HEK293 (cell line): Measurements from ENCODE around the gene INTS6.

Experiments
- CTCF ChIA-PET: fragments of 350-600 bp; formaldehyde crosslinking; extraction: SDS; loops from one replicate; lab custom pipeline; 2021; ENCODE audit warnings: antibody characterized with exemption; lab: Yijun Ruan, JAX
- POLR2A ChIA-PET: fragments of 300-600 bp; formaldehyde crosslinking; extraction: SDS; loops from one replicate; lab custom pipeline; 2020; ENCODE audit warnings: antibody characterized with exemption, inconsistent platforms; lab: Yijun Ruan, JAX
- H3K27ac ChIP-seq: fragments of 200-500 bp; sonication (Bioruptor generic); 2 replicates; pipeline ENCODE4 v1.5.1; 2014; ENCODE audit warnings: low read depth, low read length, control low read depth, inconsistent platforms; ENCODE audit errors: extremely low read depth
- H3K36me3 ChIP-seq, 2 experiments: fragments of 200-500 bp in 1 of 2; sonication (Bioruptor generic) in 1 of 2; 1 replicate in 1 of 2; 2 replicates in 1 of 2; pipeline ENCODE4 v1.5.1; 2014 to 2017; ENCODE audit warnings: inconsistent platforms in 2 of 2, low read length in 2 of 2; ENCODE audit not compliant: control insufficient read depth in 2 of 2, insufficient read depth in 1 of 2
- H3K4me1 ChIP-seq: fragments of 200-500 bp; sonication (Bioruptor generic); 2 replicates; pipeline ENCODE4 v1.5.1; 2014; ENCODE audit warnings: mild to moderate bottlenecking, low read length, inconsistent platforms; ENCODE audit not compliant: control insufficient read depth, insufficient read depth
- H3K4me3 ChIP-seq: 2 replicates; pipeline ENCODE4 v1.5.1; 2011; ENCODE audit warnings: low read depth, mild to moderate bottlenecking, control low read depth, low read length, moderate library complexity
- H3K9me3 ChIP-seq: fragments of 200-500 bp; sonication (Bioruptor generic); 2 replicates; pipeline ENCODE4 v1.5.1; 2014; ENCODE audit warnings: low read depth, low read length, inconsistent platforms; ENCODE audit not compliant: control insufficient read depth, insufficient read depth
- BCL11A ChIP-seq: fragments of 450-650 bp; formaldehyde crosslinking; IDR thresholded peaks from 2 replicates; pipeline ENCODE4 v1.5.1; 2016; ENCODE audit warnings: low read depth, missing biosample characterization, missing genetic modification characterization
- GFI1B ChIP-seq: fragments of 450-650 bp; formaldehyde crosslinking; IDR thresholded peaks from 2 replicates; pipeline ENCODE4 v1.5.1; 2016; ENCODE audit warnings: missing biosample characterization, missing genetic modification characterization
- GLIS1 ChIP-seq: fragments of 450-650 bp; formaldehyde crosslinking; IDR thresholded peaks from 2 replicates; pipeline ENCODE4 v1.5.1; 2016; ENCODE audit warnings: missing biosample characterization, missing genetic modification characterization
- KLF7 ChIP-seq: fragments of 450-650 bp; formaldehyde crosslinking; IDR thresholded peaks from 2 replicates; pipeline ENCODE4 v1.5.1; 2016; ENCODE audit warnings: missing biosample characterization, missing genetic modification characterization, borderline replicate concordance
- PRDM4 ChIP-seq: fragments of 450-650 bp; formaldehyde crosslinking; IDR thresholded peaks from 2 replicates; pipeline ENCODE4 v1.5.1; 2017; ENCODE audit warnings: missing biosample characterization, missing genetic modification characterization
- REPIN1 ChIP-seq: fragments of 450-650 bp; formaldehyde crosslinking; IDR thresholded peaks from 2 replicates; pipeline ENCODE4 v1.5.1; 2017; ENCODE audit warnings: missing biosample characterization, missing genetic modification characterization, low read depth
- SP2 ChIP-seq: fragments of 450-650 bp; formaldehyde crosslinking; IDR thresholded peaks from 2 replicates; pipeline ENCODE4 v1.5.1; 2016; ENCODE audit warnings: missing biosample characterization, missing genetic modification characterization
- TCF7L2 ChIP-seq: IDR thresholded peaks from 2 replicates; pipeline ENCODE4 v1.6.1; 2011; ENCODE audit warnings: low read depth, mild to moderate bottlenecking, inconsistent platforms, low read length, moderate library complexity, borderline replicate concordance
- ZBTB1 ChIP-seq: fragments of 450-650 bp; formaldehyde crosslinking; IDR thresholded peaks from 2 replicates; pipeline ENCODE4 v1.5.1; 2016; ENCODE audit warnings: missing biosample characterization, missing genetic modification characterization
- ZNF211 ChIP-seq: fragments of 450-650 bp; formaldehyde crosslinking; IDR thresholded peaks from 2 replicates; pipeline ENCODE4 v1.5.1; 2016; ENCODE audit warnings: low read depth, missing biosample characterization, missing genetic modification characterization
- ZNF214 ChIP-seq: fragments of 450-650 bp; formaldehyde crosslinking; IDR thresholded peaks from 2 replicates; pipeline ENCODE4 v1.5.1; 2017; ENCODE audit warnings: missing biosample characterization, mild to moderate bottlenecking, missing genetic modification characterization, borderline replicate concordance
- ZNF221 ChIP-seq: fragments of 450-650 bp; formaldehyde crosslinking; IDR thresholded peaks from 2 replicates; pipeline ENCODE4 v1.5.1; 2017; ENCODE audit warnings: missing biosample characterization, missing genetic modification characterization, borderline replicate concordance
- ZNF239 ChIP-seq: fragments of 450-650 bp; formaldehyde crosslinking; IDR thresholded peaks from 2 replicates; pipeline ENCODE4 v1.5.1; 2016; ENCODE audit warnings: missing biosample characterization, missing genetic modification characterization
- ZNF394 ChIP-seq: fragments of 450-650 bp; formaldehyde crosslinking; IDR thresholded peaks from 2 replicates; pipeline ENCODE4 v1.5.1; 2016; ENCODE audit warnings: missing biosample characterization, missing genetic modification characterization, mild to moderate bottlenecking, moderate library complexity, borderline replicate concordance
- ZNF423 ChIP-seq: fragments of 450-650 bp; formaldehyde crosslinking; IDR thresholded peaks from 2 replicates; pipeline ENCODE4 v1.5.1; 2016; ENCODE audit warnings: missing biosample characterization, missing genetic modification characterization
- ZNF548 ChIP-seq: fragments of 450-650 bp; formaldehyde crosslinking; IDR thresholded peaks from 2 replicates; pipeline ENCODE4 v1.5.1; 2016; ENCODE audit warnings: missing biosample characterization, missing genetic modification characterization
- ZNF561 ChIP-seq: fragments of 450-650 bp; IDR thresholded peaks from 2 replicates; pipeline ENCODE4 v1.5.1; 2018; ENCODE audit warnings: missing biosample characterization, missing genetic modification characterization, borderline replicate concordance
- ZNF776 ChIP-seq: fragments of 450-650 bp; formaldehyde crosslinking; IDR thresholded peaks from 2 replicates; pipeline ENCODE4 v1.5.0; 2017; ENCODE audit warnings: missing biosample characterization, missing genetic modification characterization, borderline replicate concordance
- ZNF792 ChIP-seq: fragments of 450-650 bp; formaldehyde crosslinking; IDR thresholded peaks from 2 replicates; pipeline ENCODE4 v1.5.1; 2016; ENCODE audit warnings: missing biosample characterization, missing genetic modification characterization
- ZNF837 ChIP-seq: fragments of 450-650 bp; formaldehyde crosslinking; IDR thresholded peaks from 2 replicates; pipeline ENCODE4 v1.5.1; 2016; ENCODE audit warnings: missing biosample characterization, missing genetic modification characterization
- TF ChIP-seq, protein P1 (sequence below): fragments of 450-650 bp; formaldehyde crosslinking; IDR thresholded peaks from 2 replicates; pipeline ENCODE4 v1.5.1; 2017; ENCODE audit warnings: missing biosample characterization, missing genetic modification characterization

The INTS6 gene

GRCh38 chr13:51479199-51479523 is 26.3 kb upstream of the INTS6 start:
- POLR2A ChIA-PET = no interaction called here

GRCh38 chr13:51478418-51479198 is 25.8 kb upstream of the INTS6 start:
- POLR2A ChIA-PET = no interaction called here
- Histone ChIP-seq H3K9me3 (no peaks in the 10 kb centered on the region), H3K4me3 (no peak overlapping the region), H3K27ac (no peak overlapping the region)
- no peak for TF ChIP-seq ZNF423 (tag by site-specific recombination)
- TF ChIP-seq, all 188 proteins: peak for 0
- CTCF ChIA-PET = interaction anchor here (0.7 kb wide), 1 partner anchor 192 kb away, joined by 3 read pairs; no protein-coding TSS in a partner anchor
- Histone ChIP-seq H3K4me1 (no peaks in the 10 kb centered on the region), H3K36me3 (no peaks in the 10 kb centered on the region)

More at GRCh38 chr13:51479199-51479523, 26.3 kb upstream of the INTS6 start:
- H3K9me3 ChIP-seq = no peaks in the 10 kb centered on the region
- no peaks in the 10 kb centered on the region for H3K36me3 ChIP-seq
- H3K4me3 ChIP-seq = no peak overlapping the region
- H3K27ac ChIP-seq = no peak overlapping the region
- no peaks in the 10 kb centered on the region for H3K4me1 ChIP-seq
- CTCF ChIA-PET = no interaction called here
- TF ChIP-seq ZNF837 (tag by site-specific recombination) = no peak
- no peak for TF ChIP-seq ZNF221
- TF ChIP-seq ZNF214 (tag by site-specific recombination) = no peak
- no peak for TF ChIP-seq ZBTB1
- no peak for TF ChIP-seq ZNF239 (tag by site-specific recombination)
- no peak for TF ChIP-seq ZNF792 (tag by site-specific recombination)
- TF ChIP-seq GFI1B (tag by site-specific recombination) = no peak
- no peak for TF ChIP-seq ZNF548 (tag by site-specific recombination)
- no peak for TF ChIP-seq ZNF776
- no peak for TF ChIP-seq ZNF211 (tag by site-specific recombination)
- TF ChIP-seq TCF7L2 = no peak

DNA sequence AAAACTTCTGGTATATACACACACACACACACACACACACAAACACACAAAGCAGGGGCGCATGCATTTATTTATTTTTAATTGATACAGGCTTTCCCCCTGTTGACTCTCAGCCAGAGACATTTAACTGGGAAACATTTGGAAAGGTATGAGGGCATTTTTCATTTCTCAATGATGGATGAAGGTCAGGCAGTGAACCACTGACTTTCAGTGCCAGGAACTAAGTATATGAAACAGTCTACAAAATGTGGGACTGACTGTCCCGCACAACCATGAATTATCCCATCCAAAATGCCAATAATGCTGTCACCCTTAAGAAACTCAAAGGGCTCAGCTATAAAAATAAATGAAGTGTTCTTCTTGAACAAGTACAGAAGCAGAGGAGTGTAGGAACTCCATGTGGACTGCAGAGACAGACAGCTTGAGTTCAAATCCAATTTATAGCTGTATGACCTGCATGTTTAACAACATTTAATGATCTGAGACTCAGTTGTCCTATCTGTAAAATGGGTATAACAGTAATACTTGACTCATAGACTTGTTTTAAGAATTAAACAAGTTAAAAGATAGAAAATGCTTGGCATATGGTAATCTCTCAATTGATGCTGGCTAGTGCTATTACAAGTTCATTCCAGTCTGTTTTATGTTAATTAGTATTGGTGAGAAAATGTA is 25.0 kb upstream of the INTS6 start:
- TF ChIP-seq SP2 (tag by site-specific recombination) (no peak), ZNF561 (tag by site-specific recombination) (no peak)
- Histone ChIP-seq H3K36me3 (no peaks in the 10 kb centered on the region), H3K9me3 (no peaks in the 10 kb centered on the region), H3K4me3 (no peak overlapping the region), H3K27ac (no peak overlapping the region), H3K4me1 (no peaks in the 10 kb centered on the region)
- CTCF ChIA-PET = interaction anchor here (0.7 kb wide), 1 partner anchor 192 kb away, joined by 3 read pairs; no protein-coding TSS in a partner anchor
- POLR2A ChIA-PET = interaction anchor here (1.7 kb wide), 1 partner anchor 25 kb away, joined by 7 read pairs; no protein-coding TSS in a partner anchor

GRCh38 chr13:51477149-51477548 is 24.3 kb upstream of the INTS6 start:
- ChIA-PET POLR2A (interaction anchor here (1.0 to 1.7 kb wide), 2 partner anchors 21 to 24 kb away, joined by 3 to 7 read pairs; no protein-coding TSS in a partner anchor), CTCF (no interaction called here)
- no peak for TF ChIP-seq ZNF394 (tag by site-specific recombination)
- TF ChIP-seq, protein P1, sequence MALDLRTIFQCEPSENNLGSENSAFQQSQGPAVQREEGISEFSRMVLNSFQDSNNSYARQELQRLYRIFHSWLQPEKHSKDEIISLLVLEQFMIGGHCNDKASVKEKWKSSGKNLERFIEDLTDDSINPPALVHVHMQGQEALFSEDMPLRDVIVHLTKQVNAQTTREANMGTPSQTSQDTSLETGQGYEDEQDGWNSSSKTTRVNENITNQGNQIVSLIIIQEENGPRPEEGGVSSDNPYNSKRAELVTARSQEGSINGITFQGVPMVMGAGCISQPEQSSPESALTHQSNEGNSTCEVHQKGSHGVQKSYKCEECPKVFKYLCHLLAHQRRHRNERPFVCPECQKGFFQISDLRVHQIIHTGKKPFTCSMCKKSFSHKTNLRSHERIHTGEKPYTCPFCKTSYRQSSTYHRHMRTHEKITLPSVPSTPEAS (tag by site-specific recombination) = no peak
- no peak for TF ChIP-seq PRDM4 (tag by site-specific recombination)
- no peak for TF ChIP-seq KLF7
- no peak for TF ChIP-seq BCL11A (tag by site-specific recombination)
- no peak for TF ChIP-seq GLIS1 (tag by site-specific recombination)
- TF ChIP-seq REPIN1 = no peak
- Histone ChIP-seq H3K27ac (no peak overlapping the region), H3K4me3 (no peak overlapping the region), H3K36me3 (no peaks in the 10 kb centered on the region), H3K4me1 (no peaks in the 10 kb centered on the region), H3K9me3 (no peaks in the 10 kb centered on the region)
